PC-9 (cell line): ENCODE results near the gene PPP1R11. TPM values are rescaled to one million over a fixed set of nuclear protein-coding genes. Genes with fewer than 3 reads are reported as not detected.

Experiments used
- BruUV-seq: library from RNA; stranded (reverse); fragments of 400-500 nt; replicated peaks from 2 replicates; lab custom pipeline; 2021; lab: Mats Ljungman, UMichigan
- CTCF ChIA-PET: fragments of 300-600 bp; sonication (Branson Sonifier 250); formaldehyde crosslinking; loops from one replicate; lab custom pipeline; 2022; ENCODE audit warnings: antibody characterized with exemption; lab: Charles Lee
- POLR2A ChIA-PET: fragments of 300-600 bp; sonication (Branson Sonifier 250); formaldehyde crosslinking; loops from one replicate; lab custom pipeline; 2022; ENCODE audit warnings: antibody characterized with exemption; ENCODE audit not compliant: unreplicated experiment; lab: Charles Lee
- DNase-seq, 2 experiments: peaks; one replicate each; pipeline versions ENCODE4 v3.0.0 to v3.0.0-alpha.2; 2015 to 2022; ENCODE audit warnings: mixed read lengths in 1 of 2
- H2AFZ ChIP-seq: fragments of 200-600 bp; sonication (generic); 2 replicates; pipeline ENCODE4 v1.8.1; 2017; ENCODE audit warnings: antibody characterized with exemption
- H3F3A ChIP-seq: fragments of 200-600 bp; sonication (generic); 2 replicates; pipeline ENCODE4 v1.8.1; 2017; ENCODE audit warnings: antibody characterized with exemption, mild to moderate bottlenecking, low read depth; ENCODE audit not compliant: insufficient read depth
- H3K27ac ChIP-seq: fragments of 200-600 bp; sonication (generic); 2 replicates; pipeline ENCODE4 v1.6.1; 2016; ENCODE audit warnings: mixed run types
- H3K27me3 ChIP-seq: fragments of 200-600 bp; sonication (generic); 2 replicates; pipeline ENCODE4 v1.6.1; 2016; ENCODE audit warnings: low read depth, mixed run types; ENCODE audit not compliant: insufficient read depth
- H3K36me3 ChIP-seq: fragments of 200-600 bp; sonication (generic); 2 replicates; pipeline ENCODE4 v1.6.1; 2016; ENCODE audit warnings: low read depth, mixed run types
- H3K4me1 ChIP-seq: fragments of 200-600 bp; sonication (generic); replicated peaks from 2 replicates; pipeline ENCODE4 v1.6.1; 2016; ENCODE audit warnings: mixed run types; ENCODE audit not compliant: insufficient read depth
- H3K4me2 ChIP-seq: fragments of 200-600 bp; sonication (generic); 2 replicates; pipeline ENCODE4 v1.6.1; 2017; ENCODE audit warnings: mixed run types
- H3K4me3 ChIP-seq: fragments of 200-600 bp; sonication (generic); 2 replicates; pipeline ENCODE4 v1.6.1; 2016; ENCODE audit warnings: mixed run types
- H3K79me2 ChIP-seq: fragments of 200-600 bp; sonication (generic); 2 replicates; pipeline ENCODE4 v1.6.1; 2017; ENCODE audit warnings: low read depth, mixed run types
- H3K9me2 ChIP-seq: fragments of 200-600 bp; sonication (generic); 2 replicates; pipeline ENCODE4 v1.8.1; 2017; ENCODE audit warnings: mild to moderate bottlenecking; ENCODE audit not compliant: insufficient read depth
- H3K9me3 ChIP-seq: fragments of 200-600 bp; sonication (generic); 2 replicates; pipeline ENCODE4 v1.8.1; 2016; ENCODE audit warnings: low read depth; ENCODE audit not compliant: insufficient read depth
- H4K20me1 ChIP-seq: fragments of 200-600 bp; sonication (generic); 2 replicates; pipeline ENCODE4 v1.8.1; 2017; ENCODE audit not compliant: insufficient read depth
- EZH2 ChIP-seq: fragments of 200-600 bp; sonication (generic); IDR thresholded peaks from 2 replicates; pipeline ENCODE4 v1.8.0; 2017; ENCODE audit warnings: antibody characterized with exemption, low read depth
- intact Hi-C: fragments of 100-400 bp; cut with micrococcal nuclease; formaldehyde crosslinking; loops from one replicate; pipeline ENCODE4 v1.10.0; 2022; ENCODE audit not compliant: unreplicated experiment
- total RNA-seq: library from RNA; stranded (reverse); gene quantifications from 2 replicates; pipeline ENCODE4 v1.2.3, GENCODE V29; 2021
- TF ChIP-seq, protein P1 (sequence below): fragments of 200-600 bp; sonication (generic); conservative IDR thresholded peaks from 2 replicates; pipeline ENCODE4 v1.6.1; 2017; ENCODE audit warnings: mixed run types, antibody characterized with exemption, mild to moderate bottlenecking, moderate library complexity

PPP1R11 gene
- total RNA-seq, 1 experiment from 2014 or later, result 48.3 TPM

- Histone ChIP-seq H3K4me3 (peak overlapping the region; percentile 81), H3K27me3 (no peaks in the 10 kb centered on the region), H4K20me1 (no peaks in the 10 kb centered on the region), H3F3A (peaks cover 17% of the 10 kb centered on the region), H3K9me2 (no peaks in the 10 kb centered on the region), H2AFZ (peak overlapping the region; percentile 80), H3K27ac (peak overlapping the region; percentile 40), H3K4me2 (peak overlapping the region; percentile 95), H3K9me3 (no peaks in the 10 kb centered on the region), H3K36me3 (no peaks in the 10 kb centered on the region), H3K79me2 (peaks cover 20% of the 10 kb centered on the region), H3K4me1 (peaks cover 19% of the 10 kb centered on the region)
- ChIA-PET POLR2A (no interaction called here), CTCF (interaction anchor here (0.5 kb wide), 1 partner anchor 612 kb away, joined by 4 read pairs; no protein-coding TSS in a partner anchor)
- intact Hi-C loops, result loop anchor here (1.0 to 5.0 kb wide), 4 partner anchors 8 to 100 kb away; partner anchors contain the start of gene RNF39
- no TSS peak for BruUV-seq
- no peak for TF ChIP-seq EZH2
- TF ChIP-seq, protein P1, sequence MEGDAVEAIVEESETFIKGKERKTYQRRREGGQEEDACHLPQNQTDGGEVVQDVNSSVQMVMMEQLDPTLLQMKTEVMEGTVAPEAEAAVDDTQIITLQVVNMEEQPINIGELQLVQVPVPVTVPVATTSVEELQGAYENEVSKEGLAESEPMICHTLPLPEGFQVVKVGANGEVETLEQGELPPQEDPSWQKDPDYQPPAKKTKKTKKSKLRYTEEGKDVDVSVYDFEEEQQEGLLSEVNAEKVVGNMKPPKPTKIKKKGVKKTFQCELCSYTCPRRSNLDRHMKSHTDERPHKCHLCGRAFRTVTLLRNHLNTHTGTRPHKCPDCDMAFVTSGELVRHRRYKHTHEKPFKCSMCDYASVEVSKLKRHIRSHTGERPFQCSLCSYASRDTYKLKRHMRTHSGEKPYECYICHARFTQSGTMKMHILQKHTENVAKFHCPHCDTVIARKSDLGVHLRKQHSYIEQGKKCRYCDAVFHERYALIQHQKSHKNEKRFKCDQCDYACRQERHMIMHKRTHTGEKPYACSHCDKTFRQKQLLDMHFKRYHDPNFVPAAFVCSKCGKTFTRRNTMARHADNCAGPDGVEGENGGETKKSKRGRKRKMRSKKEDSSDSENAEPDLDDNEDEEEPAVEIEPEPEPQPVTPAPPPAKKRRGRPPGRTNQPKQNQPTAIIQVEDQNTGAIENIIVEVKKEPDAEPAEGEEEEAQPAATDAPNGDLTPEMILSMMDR, result no peak
- DNase-seq, result no peak
Observed at GRCh38 chr6:30067460-30068139, 602 bp downstream of the PPP1R11 start.

- no peak for DNase-seq
- Histone ChIP-seq H3K27ac (no peak overlapping the region), H2AFZ (no peak overlapping the region), H3K4me2 (no peak overlapping the region), H3K36me3 (no peaks in the 10 kb centered on the region), H3F3A (peaks cover 24% of the 10 kb centered on the region), H3K27me3 (no peaks in the 10 kb centered on the region), H4K20me1 (peaks cover 8% of the 10 kb centered on the region), H3K9me3 (no peaks in the 10 kb centered on the region), H3K4me1 (peaks cover 20% of the 10 kb centered on the region), H3K4me3 (no peak overlapping the region), H3K79me2 (peaks cover 37% of the 10 kb centered on the region), H3K9me2 (no peaks in the 10 kb centered on the region)
- TF ChIP-seq EZH2, result no peak
- TF ChIP-seq, protein P1, result no peak
- ChIA-PET CTCF (no interaction called here), POLR2A (no interaction called here)
- no TSS peak for BruUV-seq
- intact Hi-C loops, result no loop called here
Observed at GRCh38 chr6:30071081-30071818, 4.3 kb downstream of the PPP1R11 start.

- ChIA-PET POLR2A (no interaction called here), CTCF (no interaction called here)
- Histone ChIP-seq H2AFZ (no peak overlapping the region), H3F3A (peaks cover 25% of the 10 kb centered on the region), H3K4me1 (peaks cover 25% of the 10 kb centered on the region), H3K27ac (no peak overlapping the region), H3K9me3 (no peaks in the 10 kb centered on the region), H3K4me3 (no peak overlapping the region), H4K20me1 (peaks cover 8% of the 10 kb centered on the region), H3K9me2 (no peaks in the 10 kb centered on the region), H3K36me3 (no peaks in the 10 kb centered on the region), H3K27me3 (no peaks in the 10 kb centered on the region), H3K79me2 (peaks cover 37% of the 10 kb centered on the region), H3K4me2 (no peak overlapping the region)
- DNase-seq, result no peak
- no TSS peak for BruUV-seq
- intact Hi-C loops, result no loop called here
- TF ChIP-seq, protein P1, result no peak
- TF ChIP-seq EZH2, result no peak
Observed at GRCh38 chr6:30071858-30072257, 4.9 kb downstream of the PPP1R11 start.
